Measurements from ENCODE around the gene FTCDNL1.

FTCDNL1 gene

DNA sequence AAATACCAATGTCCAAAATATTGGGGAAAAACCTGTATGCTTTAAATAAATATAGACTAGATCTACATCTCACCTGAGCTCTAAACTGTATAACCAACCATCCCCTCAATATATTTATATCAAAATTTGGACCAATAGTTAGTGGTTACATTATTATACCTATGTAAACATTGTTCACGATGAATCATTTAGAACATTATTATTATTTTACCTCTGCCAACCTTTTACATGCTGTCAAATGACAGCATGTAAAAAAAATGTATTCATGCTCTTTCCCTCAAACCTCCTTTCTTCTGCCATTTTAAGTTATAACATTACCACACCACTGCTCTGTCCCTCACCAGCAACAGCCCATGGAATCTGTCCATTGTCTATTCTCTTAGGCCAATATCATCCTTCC lies 9.6 kb downstream of the FTCDNL1 start:
- DNase-seq: no peak

DNA sequence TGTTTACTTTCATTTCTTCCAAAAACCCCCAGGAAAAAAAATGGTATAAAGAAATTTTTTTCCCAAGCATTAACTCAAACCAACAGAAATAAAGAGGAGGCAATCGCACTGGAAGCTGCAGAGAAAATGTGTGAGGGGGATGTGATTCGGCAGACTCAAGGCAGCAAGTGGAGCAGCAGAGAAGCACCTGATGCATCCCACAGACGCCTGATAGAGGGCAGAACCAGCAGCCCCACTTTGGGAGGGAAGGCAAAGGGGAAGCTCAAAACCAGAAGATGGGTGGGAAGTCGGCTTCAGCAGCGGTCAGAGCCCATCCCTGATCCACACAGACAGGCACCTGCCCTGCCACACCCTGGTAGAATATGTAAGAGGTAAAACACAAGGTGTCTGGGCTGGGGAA lies 12.6 kb downstream of the FTCDNL1 start:
- no peak for DNase-seq

DNA sequence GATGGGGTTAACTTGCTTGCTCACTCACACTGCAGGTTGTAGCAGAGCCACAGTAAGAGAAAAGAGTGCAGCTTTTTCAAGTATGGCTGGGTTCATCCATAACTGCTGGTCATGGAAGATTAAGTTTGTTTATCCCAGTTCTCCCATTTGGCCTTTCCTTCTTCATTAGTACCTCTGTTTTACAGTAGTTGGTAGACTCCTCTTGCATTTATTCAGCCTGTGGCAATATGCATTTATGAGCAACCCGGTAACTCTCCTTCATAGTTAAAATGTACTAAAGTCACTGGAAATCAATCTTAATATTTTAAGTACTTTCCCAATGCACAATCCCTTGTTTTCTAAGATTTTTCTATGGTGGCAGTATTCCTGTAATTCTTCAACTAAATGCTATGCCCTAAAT lies 14.0 kb downstream of the FTCDNL1 start:
- no peak for DNase-seq

DNA sequence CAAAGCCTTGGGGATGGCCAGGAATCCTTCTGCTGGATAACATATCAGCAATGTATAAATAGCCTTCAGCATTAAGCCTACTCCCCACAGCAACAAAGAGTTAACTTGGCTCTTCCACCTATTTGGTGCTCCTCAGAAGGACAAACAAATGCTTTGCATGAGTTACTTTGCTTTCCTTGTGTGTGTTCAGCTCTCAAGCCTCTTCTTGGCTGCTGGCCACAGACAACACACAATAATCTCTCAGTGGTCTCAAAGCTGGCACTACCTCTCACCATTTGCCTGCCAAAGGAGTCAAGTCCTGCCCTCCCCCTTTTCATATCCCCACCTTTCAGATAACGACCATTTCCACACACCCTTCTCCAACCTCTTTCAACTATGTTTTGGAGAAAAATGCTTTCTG lies 17.5 kb downstream of the FTCDNL1 start:
- DNase-seq: no peak

DNA sequence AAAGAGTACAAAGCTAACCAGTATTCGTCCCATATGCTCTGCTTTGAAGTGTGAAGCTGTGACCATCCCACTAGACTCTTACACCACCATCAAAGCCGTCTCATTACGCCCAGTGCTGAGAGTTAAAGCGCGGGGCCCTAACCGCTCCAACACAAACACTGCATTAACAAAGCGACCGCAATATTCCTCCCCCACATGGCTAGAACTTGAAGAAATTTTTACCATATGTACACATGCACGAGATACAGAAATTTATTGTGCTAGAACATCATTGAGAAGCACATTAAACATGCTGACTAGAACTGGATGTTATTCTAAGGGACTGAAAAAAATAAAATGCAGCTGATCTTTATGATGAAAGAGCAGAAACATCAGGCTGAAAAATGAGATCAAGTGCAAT lies 20.5 kb downstream of the FTCDNL1 start:
- no peak for DNase-seq

DNA sequence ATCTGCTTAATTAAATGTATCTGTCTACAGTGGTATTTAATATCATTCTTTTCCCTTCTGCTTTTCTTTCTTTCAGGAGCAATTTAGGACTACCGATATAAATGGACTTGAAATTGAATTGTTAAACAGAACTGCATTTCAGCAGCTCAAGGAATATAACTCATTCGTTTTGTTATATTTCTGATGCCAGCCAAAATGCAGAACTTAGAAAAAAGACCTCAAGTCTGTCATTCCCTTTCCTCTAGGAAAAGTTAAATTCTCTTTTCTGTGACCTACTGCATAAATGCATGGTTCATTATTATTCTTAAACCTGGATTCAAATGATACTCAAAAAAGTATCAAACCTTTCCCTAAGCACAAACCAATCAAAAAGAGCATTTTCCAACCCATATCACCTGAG lies 21.4 kb downstream of the FTCDNL1 start:
- DNase-seq: no peak

DNA sequence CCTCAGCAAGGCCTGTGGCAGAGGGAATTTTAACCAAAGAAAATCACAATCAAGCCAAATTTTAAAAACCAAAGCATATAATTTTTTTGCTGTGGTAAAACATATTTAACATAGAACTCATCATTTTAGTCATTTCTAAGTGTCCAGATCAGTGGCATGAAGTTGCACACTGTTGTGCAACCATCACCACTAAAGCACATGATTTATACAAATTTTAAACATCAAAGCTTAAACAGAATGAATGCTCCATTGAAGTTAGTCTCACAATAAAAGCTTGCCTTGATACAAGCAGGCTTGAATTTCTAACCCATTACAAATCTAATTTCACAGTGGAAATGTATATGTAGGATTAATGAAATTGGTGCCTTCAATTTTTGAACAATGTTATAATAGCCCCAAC lies 31.2 kb downstream of the FTCDNL1 start:
- no peak for DNase-seq

DNA sequence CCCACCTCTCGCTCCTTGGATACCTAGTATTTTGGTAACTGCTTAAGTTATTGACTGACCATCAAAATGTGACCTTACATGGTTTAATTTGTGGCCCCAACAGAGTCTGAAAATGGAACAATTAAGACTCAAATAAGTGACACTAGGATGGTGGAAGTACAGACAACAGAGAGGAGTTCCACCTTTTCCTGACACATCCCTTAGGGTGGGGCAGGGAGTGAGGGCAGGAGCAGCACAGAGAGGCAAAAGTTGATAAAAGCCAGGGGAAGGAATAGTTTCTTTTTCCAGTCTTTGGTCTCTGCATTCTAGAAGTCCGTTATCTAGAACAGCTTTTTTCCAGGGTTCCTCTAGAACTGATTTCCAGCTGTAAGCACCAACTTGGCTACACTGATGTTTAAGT lies 32.2 kb downstream of the FTCDNL1 start:
- no peak for DNase-seq

DNA sequence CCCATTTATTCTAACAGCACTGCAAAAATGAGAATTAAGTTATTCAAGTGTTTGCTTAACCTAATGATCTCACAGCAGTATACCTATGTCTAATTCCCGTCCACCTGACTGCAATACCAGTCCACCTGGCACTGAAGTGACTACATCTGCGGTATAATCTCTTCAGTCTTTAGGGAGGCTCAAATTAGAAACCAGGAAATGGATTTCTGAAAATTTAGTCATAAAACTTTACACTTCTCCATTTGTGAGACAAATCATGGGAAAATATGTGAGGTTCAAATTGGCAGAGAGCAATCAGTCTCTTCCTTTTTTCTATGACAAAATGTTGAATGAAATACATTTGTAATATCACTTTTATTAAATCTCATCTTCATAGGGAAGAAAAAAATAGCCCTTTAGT lies 33.0 kb downstream of the FTCDNL1 start:
- DNase-seq: no peak

DNA sequence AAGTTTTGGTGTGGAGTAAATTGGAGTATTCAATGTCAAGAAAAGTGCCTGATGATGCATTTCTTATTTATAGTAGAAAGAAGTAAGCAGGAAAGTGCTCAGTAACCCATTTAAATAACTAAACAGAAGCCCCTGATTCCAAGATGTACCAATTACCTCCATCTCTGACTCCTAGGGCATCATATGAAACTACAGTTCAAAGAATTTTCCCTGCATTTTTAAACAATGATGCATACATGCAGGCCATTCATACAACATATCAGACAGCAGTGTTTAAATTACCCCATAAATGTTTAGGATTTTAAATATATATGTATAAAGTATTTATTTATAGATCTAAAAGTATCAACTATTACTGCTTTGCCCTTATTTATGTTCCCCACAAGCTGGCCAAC lies 36.2 kb downstream of the FTCDNL1 start:
- no peak for DNase-seq

DNA sequence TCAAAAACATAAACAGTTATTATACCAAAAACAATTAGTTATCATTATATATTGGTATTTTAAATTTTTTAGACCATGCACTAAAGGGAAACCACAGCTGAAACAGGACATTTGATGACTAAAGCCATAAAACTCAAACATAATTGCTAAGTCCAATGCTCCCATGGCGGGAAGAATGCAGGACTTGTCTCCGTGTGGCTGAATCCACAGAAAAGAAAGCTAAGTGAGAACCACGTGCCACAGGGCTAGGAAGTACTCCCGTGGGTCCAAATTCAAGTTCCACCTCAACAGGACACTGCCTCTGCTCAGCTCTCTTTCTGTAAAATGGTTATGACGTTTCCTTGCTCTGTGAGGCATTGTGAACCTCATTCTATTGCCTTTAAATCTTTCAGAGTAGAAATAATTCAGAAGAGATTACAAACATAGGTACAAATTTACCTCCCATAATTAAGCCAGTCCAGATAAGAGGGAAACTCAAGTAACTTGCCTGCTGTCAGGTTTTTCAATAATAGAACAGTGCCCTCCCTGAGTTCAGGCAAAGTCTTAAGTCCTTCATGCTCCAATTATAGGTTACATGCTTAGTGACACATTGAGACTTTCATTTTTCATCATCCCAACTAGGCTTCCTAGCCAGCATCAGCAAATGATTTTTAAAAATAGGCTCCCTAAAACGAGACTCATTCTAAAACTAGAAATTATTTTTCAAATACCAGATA lies 36.7 kb downstream of the FTCDNL1 start:
- no peak for DNase-seq

DNA sequence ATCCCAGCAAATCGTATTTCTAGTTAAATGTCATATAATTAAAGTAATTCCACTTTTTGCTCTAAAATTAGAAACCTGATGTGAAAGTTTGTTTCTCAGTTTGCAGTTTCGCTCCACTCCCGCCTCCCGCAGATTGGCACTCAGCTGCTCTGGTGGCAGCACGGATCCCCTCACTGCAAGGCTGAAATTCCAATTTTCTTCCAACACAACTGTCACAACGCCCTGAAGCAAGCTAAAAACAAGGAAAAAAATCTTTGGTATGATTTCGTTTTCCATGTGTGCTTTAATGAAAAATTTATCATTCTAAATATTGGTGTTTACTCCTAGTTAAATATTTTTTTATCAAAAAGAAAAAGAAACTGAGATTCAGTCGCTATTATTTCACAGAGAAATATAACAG lies 38.5 kb downstream of the FTCDNL1 start:
- DNase-seq: no peak

DNA sequence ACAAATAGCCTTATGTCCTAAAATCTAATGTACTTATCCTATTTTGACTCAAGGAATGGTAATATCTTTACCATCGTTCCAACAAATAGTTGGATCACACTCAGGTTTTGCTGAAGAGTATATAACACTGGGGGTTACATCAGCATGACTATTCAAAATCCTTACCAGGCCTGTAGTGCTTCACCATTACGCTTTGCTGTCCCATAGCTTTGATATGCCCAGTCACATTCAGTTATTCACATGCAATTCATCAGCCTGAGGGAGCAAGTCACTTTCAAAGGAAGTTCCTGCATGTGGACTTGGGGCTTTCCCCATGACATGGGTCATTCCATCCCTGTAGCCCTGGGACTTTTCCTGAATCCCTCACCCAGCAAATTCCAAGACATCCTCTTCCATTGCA lies 39.6 kb downstream of the FTCDNL1 start:
- DNase-seq: no peak

DNA sequence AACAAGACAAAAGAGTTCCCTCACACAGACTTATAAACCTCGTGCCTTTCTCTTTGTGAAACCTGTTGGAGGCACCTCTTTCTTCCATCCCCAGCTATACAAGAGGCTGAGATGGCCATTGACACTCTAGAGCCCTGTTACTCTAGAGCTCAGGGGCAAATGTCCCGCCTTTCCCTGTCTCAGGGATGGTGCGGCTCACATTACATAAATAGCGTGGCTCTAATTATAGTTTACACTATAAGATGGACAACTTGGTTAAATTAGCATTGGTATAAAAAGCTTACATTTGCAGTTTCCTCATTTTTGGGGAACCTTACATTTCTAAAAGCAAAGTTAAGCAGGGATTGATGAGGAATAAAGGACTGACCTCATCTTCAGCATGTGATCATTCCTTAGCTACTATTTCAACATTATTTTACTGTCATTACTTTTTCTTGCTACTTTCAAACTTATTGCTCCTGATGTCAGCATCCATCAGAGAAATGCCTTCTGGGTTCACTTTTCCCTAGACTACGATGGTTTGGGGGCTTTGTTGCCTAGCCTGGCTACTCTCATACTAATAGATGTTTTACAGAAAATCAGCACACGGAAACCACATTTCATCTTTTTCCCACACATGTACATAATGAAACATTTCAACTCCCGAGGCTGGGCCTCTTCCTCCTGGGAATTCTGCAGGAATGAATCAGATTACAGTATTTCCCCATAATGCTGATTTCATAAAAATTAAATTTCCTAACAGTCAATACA lies 40.4 kb downstream of the FTCDNL1 start:
- DNase-seq: no peak

DNA sequence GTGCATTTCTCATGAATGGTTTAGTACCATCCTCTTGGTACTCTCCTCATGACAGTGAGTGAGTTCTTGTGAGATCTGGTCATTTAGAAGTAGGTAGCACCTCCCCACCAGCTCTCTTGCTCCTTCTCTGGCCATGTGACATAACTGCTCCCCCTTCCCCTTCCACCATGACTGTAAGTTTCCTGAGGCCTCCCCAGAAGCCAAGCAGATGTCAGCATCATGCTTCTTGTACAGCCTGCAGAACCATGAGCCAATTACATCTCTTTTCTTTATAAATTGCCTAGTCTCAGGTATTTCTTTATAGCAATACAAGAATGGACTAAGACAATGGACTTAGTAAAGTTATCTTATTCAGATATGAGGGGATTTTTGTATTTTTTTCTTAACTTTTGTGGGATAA lies 43.0 kb downstream of the FTCDNL1 start:
- no peak for DNase-seq

DNA sequence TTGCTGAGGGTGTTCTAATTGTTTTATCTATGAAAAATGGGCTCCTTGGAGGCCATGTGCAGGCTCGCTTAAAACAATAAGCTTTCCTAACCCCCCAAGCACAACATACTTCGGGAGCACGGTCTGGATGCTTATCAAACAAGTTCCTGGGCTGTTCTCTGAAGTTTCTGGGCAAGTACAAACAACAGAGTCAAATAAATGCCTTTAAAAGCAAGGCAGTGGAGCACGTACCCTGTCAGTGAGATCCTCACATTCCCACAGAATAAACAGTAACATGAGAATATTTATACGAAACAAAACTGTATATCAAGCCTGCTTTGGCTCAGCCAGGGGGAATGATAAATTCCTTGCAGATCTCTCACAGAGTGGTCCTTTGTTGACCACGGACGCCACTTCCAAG lies 44.8 kb downstream of the FTCDNL1 start:
- DNase-seq: no peak

DNA sequence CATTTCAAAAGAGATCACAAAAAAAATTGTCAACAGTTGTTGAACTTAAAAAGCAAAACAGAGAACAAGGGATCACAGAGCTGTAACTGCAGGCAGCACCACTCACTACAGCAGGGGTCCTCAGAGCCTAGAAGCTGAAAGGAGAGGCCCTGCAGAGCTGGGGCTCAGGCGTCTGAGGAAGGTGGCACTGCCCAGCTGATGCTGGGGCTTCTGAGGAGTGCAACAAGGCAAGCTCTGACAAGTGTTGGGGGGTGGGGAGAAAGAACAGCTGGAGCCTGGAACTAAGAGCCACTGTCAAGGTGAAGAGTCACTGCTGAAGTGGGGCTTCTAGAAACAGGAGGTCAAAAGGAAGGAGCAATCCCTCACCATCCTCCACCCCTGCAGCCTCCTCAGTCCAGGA lies 46.2 kb downstream of the FTCDNL1 start:
- DNase-seq: no peak

DNA sequence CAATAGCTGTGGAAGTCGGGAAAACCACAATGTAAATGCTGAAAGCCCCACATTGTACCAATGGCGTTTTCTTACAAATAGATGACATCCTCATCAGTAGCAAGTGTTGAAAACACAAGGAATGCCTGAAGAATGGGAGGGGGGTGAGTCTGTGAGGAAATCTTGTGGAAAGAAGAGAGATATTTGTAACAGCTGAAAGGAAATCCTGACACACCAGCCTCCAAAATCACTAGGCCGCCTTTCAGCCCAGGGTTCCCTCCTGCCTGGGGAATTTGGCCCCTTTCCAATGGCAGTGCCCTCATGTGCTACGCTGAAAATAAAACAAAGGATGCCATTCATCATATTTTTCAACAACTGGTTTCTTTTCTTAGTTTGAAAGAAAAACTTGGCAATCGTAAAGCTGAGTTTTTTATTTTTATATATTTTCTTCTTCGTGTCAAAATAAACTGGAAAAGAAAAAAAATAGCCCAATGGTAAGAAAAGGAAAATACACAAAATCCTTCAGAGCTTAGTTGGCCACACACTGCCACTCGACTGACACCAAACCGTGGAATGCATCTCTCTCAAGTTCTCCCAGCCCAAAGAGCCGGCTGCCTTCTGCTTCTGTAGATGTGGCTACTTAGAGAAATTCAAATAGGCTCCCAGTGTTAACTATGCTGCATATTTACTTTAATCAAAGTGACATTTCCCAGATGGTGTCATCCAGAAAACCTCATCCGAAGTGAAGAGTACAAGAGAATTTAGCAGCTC lies 52.0 kb downstream of the FTCDNL1 start:
- DNase-seq: no peak

DNA sequence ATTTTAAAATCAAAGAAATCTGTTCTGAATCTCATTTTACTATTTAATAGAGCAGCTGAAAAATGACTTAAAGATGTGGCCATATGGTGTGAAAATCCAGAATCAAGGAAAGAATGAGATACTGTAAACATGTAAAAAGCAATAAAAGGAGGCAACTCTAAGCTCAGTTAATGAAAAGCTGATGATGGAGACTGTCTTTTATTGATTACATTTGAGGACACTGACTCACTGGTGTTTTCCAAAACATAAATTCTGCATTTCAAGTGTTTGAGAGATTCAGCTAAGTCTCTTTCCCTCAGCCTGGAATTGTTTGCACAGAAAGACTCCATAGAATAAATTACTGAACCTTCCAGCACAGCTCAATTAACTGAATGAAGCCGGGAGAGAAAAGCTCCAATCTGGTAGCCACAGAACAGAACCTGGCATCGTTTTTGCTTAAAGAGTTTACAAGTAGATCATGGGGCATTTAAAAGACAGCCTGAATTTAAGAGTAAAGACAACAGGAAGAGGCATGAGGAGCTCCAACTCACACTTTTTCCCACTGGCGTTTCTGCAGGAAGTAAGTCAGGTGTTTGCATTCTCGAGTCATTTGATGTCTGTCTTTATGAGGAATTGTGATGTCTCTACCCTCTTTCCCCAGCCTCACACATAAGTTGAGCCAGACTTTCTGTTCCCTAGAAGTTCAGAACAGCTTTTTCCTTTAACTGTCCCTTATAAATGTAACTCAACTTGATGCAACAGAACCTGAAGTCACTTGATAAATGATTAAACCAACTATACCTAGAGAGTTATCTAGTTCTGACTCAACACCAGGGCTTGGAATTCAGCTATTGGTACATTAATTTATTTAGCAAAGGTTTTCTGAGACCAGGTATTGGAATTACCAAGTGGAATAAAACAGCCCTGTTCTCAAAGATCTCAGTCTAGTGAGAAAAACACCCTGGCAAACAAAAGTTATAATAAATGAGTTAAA lies 53.3 kb downstream of the FTCDNL1 start:
- DNase-seq: no peak

DNA sequence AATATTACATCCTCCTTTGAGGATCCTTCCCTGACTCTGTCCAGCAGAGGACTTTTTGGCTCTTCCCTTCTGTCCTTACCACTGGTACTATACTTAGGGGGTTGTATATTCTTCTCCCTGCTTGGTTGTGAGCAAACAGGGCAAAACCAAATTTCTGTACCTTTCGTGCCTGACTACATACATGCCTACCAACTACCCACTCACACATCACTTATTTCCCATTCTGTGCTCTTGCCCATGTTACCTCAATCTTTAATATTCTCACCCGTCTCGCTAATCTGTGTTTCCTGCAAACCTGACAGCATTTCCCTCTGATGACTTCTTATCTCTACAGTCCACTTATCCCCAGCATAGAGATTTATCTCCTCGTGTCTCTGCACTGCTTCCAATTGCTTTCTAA lies 58.6 kb downstream of the FTCDNL1 start:
- no peak for DNase-seq

DNA sequence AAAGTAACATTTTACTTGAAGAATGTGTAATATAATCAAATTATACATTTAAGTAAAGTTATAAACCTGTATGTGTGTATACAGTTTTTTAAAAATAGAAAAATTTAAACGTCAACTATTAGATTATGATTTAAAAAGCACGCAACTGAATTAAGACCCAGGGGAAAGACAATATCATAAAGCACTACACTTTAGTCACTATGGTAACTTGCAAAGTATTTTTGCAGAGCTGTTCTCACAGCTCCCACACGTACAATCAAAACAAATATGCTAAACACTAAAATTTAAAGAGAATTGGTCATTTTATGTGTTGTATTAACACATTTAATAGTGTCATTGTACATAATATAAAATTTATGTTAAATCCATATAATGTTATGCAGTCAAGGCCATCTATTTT lies 59.7 kb downstream of the FTCDNL1 start:
- DNase-seq: no peak

DNA sequence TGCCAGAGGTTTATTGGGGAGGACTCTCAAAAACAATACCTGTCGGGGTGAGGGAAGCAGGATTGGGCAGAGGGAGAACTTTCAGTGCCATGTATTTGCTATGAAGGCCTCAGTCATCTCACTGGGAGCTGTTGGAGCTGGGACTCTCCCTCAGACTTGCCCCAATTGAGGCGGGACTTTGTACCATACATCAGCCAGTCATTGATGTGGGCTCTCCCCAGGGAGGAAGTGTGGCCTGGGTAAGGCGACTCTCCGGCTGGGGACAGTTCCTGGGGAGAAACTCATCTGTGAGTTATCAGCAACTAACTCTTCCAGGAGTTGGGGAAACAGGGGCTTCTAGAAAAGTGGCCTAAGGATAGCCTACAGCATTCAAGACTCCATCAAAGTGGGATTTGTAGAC lies 66.5 kb downstream of the FTCDNL1 start:
- DNase-seq: no peak

DNA sequence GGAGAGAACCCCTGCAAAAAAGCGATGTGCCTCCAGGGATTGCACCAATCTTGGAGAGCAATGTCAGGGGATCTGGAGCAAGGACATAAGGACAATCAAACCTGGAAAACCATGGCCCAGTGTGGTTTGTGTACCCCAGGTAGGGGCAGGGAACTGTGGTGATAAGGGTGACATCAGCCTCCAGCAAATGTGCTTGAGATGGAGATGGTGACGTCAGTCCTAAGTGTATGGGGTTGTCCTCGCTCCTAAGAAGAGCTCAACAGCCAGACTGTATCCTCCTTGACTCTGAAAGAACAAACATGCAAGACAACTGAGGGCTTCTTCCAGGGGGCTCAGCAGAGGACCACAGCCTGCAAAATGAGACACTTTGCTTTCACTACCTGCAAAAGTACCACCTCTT lies 71.4 kb downstream of the FTCDNL1 start:
- DNase-seq: no peak
